Ecto neural progenitor cell (in vitro differentiated cells): ENCODE results near the gene HIKESHI.
"Not testable (repeated sequence)": the region's sequence is repeated elsewhere in the genome, so short reads cannot be mapped to it uniquely, and the experiment has no call there.

Experiments used
- DNase-seq: peaks from one replicate; pipeline ENCODE4 v3.0.0-alpha.2; 2018; ENCODE audit warnings: low spot score

Gene HIKESHI

GRCh38 chr11:86302092-86302793, at the start of gene HIKESHI:
Gene HIKESHI (plus strand): TSS chr11:86302240. CDS start chr11:86302449, 209 bp downstream.
- peak; percentile 95 for DNase-seq

- DNase-seq, result no peak
Observed at GRCh38 chr11:86255896-86256295, 46.1 kb upstream of the HIKESHI start.

- no peak for DNase-seq
Observed at GRCh38 chr11:86256608-86257007, 45.4 kb upstream of the HIKESHI start.

- DNase-seq, result no peak
Observed at GRCh38 chr11:86257446-86257845, 44.6 kb upstream of the HIKESHI start.

GRCh38 chr11:86259730-86260129, 42.3 kb upstream of the HIKESHI start:
- no peak for DNase-seq

- DNase-seq, result no peak
Observed at GRCh38 chr11:86261328-86261727, 40.7 kb upstream of the HIKESHI start.

- no peak for DNase-seq
Observed at GRCh38 chr11:86262387-86262786, 39.7 kb upstream of the HIKESHI start.

GRCh38 chr11:86264649-86265048, 37.4 kb upstream of the HIKESHI start:
- no peak for DNase-seq

- no peak for DNase-seq
Observed at GRCh38 chr11:86265194-86265593, 36.8 kb upstream of the HIKESHI start.

GRCh38 chr11:86269645-86270044, 32.4 kb upstream of the HIKESHI start:
- no peak for DNase-seq

GRCh38 chr11:86274503-86274902, 27.5 kb upstream of the HIKESHI start:
- DNase-seq, result no peak

GRCh38 chr11:86274999-86275398, 27.0 kb upstream of the HIKESHI start:
- no peak for DNase-seq

GRCh38 chr11:86275493-86276370, 26.3 kb upstream of the HIKESHI start:
- DNase-seq, result no peak

GRCh38 chr11:86277741-86278140, 24.3 kb upstream of the HIKESHI start:
- DNase-seq, result no peak

- no peak for DNase-seq
Observed at GRCh38 chr11:86278226-86278625, 23.8 kb upstream of the HIKESHI start.

GRCh38 chr11:86279747-86280146, 22.3 kb upstream of the HIKESHI start:
- no peak for DNase-seq

GRCh38 chr11:86287468-86287796, 14.6 kb upstream of the HIKESHI start:
- DNase-seq, result no peak

GRCh38 chr11:86288776-86289507, 13.1 kb upstream of the HIKESHI start:
- no peak for DNase-seq

GRCh38 chr11:86289508-86290280, 12.3 kb upstream of the HIKESHI start:
- DNase-seq, result not testable (repeated sequence)

- DNase-seq, result peak; percentile 57
Observed at GRCh38 chr11:86291466-86292262, 10.4 kb upstream of the HIKESHI start.
